CD4-positive, CD25-positive, alpha-beta regulatory T cell (primary cell): Measurements from ENCODE around the gene API5. TPM values are rescaled to one million over a fixed set of nuclear protein-coding genes. Genes with fewer than 3 reads are reported as not detected.
A peak's percentile ranks its signal among the peaks of the same experiment; 100 is the strongest.

Experiments
- ATAC-seq, 2 donors: fragments of 150-1000 bp; cut with Tn5 transposase; one replicate each; pipeline ENCODE4 v1.10.0; 2021; ENCODE audit warnings: low read depth in 2 of 2, moderate number of reproducible peaks in 2 of 2, moderate library complexity in 1 of 2
- DNase-seq, 3 donors: peaks; one replicate each; pipeline versions ENCODE4 v3.0.0 to v3.0.0-alpha.2; 2012 to 2022; ENCODE audit warnings: mixed read lengths in 1 of 3
- H3K27ac ChIP-seq: one replicate; pipeline ENCODE4 v1.7.0; 2013; ENCODE audit warnings: mild to moderate bottlenecking, low read length; ENCODE audit not compliant: insufficient read depth, poor library complexity, severe bottlenecking
- H3K27me3 ChIP-seq: one replicate; pipeline ENCODE4 v1.7.0; 2013; ENCODE audit warnings: low read length; ENCODE audit not compliant: control insufficient read depth, insufficient read depth
- H3K36me3 ChIP-seq: one replicate; pipeline ENCODE4 v1.7.0; 2013; ENCODE audit warnings: mild to moderate bottlenecking, low read length, moderate library complexity; ENCODE audit not compliant: control insufficient read depth, insufficient read depth
- H3K4me1 ChIP-seq: 2 replicates; pipeline ENCODE4 v1.7.0; 2013; ENCODE audit warnings: mild to moderate bottlenecking, low read length; ENCODE audit not compliant: insufficient read depth, control insufficient read depth, poor library complexity, severe bottlenecking
- H3K4me3 ChIP-seq: one replicate; pipeline ENCODE4 v1.7.0; 2013; ENCODE audit warnings: low read depth, mild to moderate bottlenecking, low read length, moderate library complexity
- H3K9me3 ChIP-seq, 2 experiments: 1 replicate in 1 of 2; 2 replicates in 1 of 2; pipeline ENCODE4 v1.7.0; 2013; ENCODE audit warnings: low read length in 2 of 2, mild to moderate bottlenecking in 1 of 2, moderate library complexity in 1 of 2; ENCODE audit not compliant: control insufficient read depth in 2 of 2
- H3K27ac Mint-ChIP-seq, 3 donors: one replicate each; pipeline ENCODE4 v1.8.0; 2020 to 2022; ENCODE audit warnings: mild to moderate bottlenecking in 3 of 3, mixed read lengths in 3 of 3, moderate library complexity in 2 of 3
- H3K27me3 Mint-ChIP-seq: one replicate; pipeline ENCODE4 v1.8.0; 2022; ENCODE audit warnings: mild to moderate bottlenecking, mixed read lengths
- H3K36me3 Mint-ChIP-seq: one replicate; pipeline ENCODE4 v1.8.0; 2020; ENCODE audit warnings: mixed read lengths
- H3K4me1 Mint-ChIP-seq, 4 donors: one replicate each; pipeline ENCODE4 v1.8.0; 2020 to 2022; ENCODE audit warnings: mixed read lengths in 4 of 4, mild to moderate bottlenecking in 1 of 4
- H3K4me3 Mint-ChIP-seq, 4 donors: one replicate each; pipeline ENCODE4 v1.8.0; 2020 to 2022; ENCODE audit warnings: mild to moderate bottlenecking in 4 of 4, mixed read lengths in 4 of 4, moderate library complexity in 3 of 4
- H3K9me3 Mint-ChIP-seq, 7 donors: one replicate each; pipeline ENCODE4 v1.8.0; 2020 to 2022; ENCODE audit warnings: mixed read lengths in 7 of 7, mild to moderate bottlenecking in 3 of 7, moderate library complexity in 2 of 7
- polyA plus RNA-seq, 4 donors: library from polyadenylated mRNA; unstranded; fragments of 300-500 nt; fragmentation: Illumina TruSeq; gene quantifications; one replicate each; pipeline ENCODE4 v1.2.3, GENCODE V29; 2021
- total RNA-seq: library from RNA; stranded (reverse); gene quantifications from one replicate; pipeline ENCODE4 v1.2.3, GENCODE V29; 2022

The API5 gene
- total and polyA plus RNA-seq, 5 donors from 2014 or later: 65.7 to 138 (median 132) TPM

- Histone ChIP-seq H3K9me3 (no peaks in the 10 kb centered on the region), H3K4me1 (peaks cover 25% of the 10 kb centered on the region), H3K36me3 (peaks cover 3% of the 10 kb centered on the region), H3K27me3 (no peaks in the 10 kb centered on the region), H3K27ac (no peak overlapping the region), H3K4me3 (peak overlapping the region; percentile 96)
- DNase-seq (no peak), ATAC-seq (no peak)
- Mint-ChIP-seq H3K27me3 (peaks cover 4% of the 10 kb centered on the region), H3K36me3 (peaks cover 12% of the 10 kb centered on the region), H3K4me1 (peaks cover 21 to 58% (median 38%) of the 10 kb centered on the region in 4 donors), H3K9me3 (peaks cover 0 to 2% (median 0%) of the 10 kb centered on the region in 7 donors), H3K27ac (peak overlapping the region in 2 of 3 donors; percentile 95 to 97), H3K4me3 (peak overlapping the region; percentile 94 to 99 (median 99))
Measured at GRCh38 chr11:43360361-43361032, 48.7 kb downstream of the API5 start.

GRCh38 chr11:43366677-43367076 is 54.9 kb downstream of the API5 start:
- peaks cover 11% of the 10 kb centered on the region for H3K36me3 ChIP-seq
- no peak overlapping the region for H3K4me3 Mint-ChIP-seq
- no peak overlapping the region for H3K27ac Mint-ChIP-seq
- H3K27ac ChIP-seq: no peak overlapping the region
- H3K27me3 ChIP-seq: no peaks in the 10 kb centered on the region
- H3K4me3 ChIP-seq: no peak overlapping the region
- H3K4me1 Mint-ChIP-seq: peaks cover 19 to 64% (median 43%) of the 10 kb centered on the region in 4 donors
- H3K9me3 ChIP-seq: no peaks in the 10 kb centered on the region
- no peak for ATAC-seq
- no peaks in the 10 kb centered on the region for H3K27me3 Mint-ChIP-seq
- DNase-seq: no peak
- no peaks in the 10 kb centered on the region for H3K9me3 Mint-ChIP-seq
- H3K36me3 Mint-ChIP-seq: peaks cover 28% of the 10 kb centered on the region
- no peaks in the 10 kb centered on the region for H3K4me1 ChIP-seq

GRCh38 chr11:43367382-43368178 is 55.8 kb downstream of the API5 start:
- H3K27me3 Mint-ChIP-seq: no peaks in the 10 kb centered on the region
- no peaks in the 10 kb centered on the region for H3K9me3 ChIP-seq
- H3K4me3 Mint-ChIP-seq: peak overlapping the region in 2 of 4 donors; percentile 8 to 35
- H3K36me3 ChIP-seq: peaks cover 14% of the 10 kb centered on the region
- DNase-seq: no peak
- no peaks in the 10 kb centered on the region for H3K9me3 Mint-ChIP-seq
- no peaks in the 10 kb centered on the region for H3K4me1 ChIP-seq
- H3K27me3 ChIP-seq: no peaks in the 10 kb centered on the region
- no peak overlapping the region for H3K4me3 ChIP-seq
- no peak overlapping the region for H3K27ac ChIP-seq
- no peak for ATAC-seq
- H3K36me3 Mint-ChIP-seq: peaks cover 28% of the 10 kb centered on the region
- H3K4me1 Mint-ChIP-seq: peaks cover 18 to 59% (median 42%) of the 10 kb centered on the region in 4 donors
- peak overlapping the region in 2 of 3 donors; percentile 19 to 87 for H3K27ac Mint-ChIP-seq

- no peaks in the 10 kb centered on the region for H3K27me3 ChIP-seq
- H3K9me3 ChIP-seq: no peaks in the 10 kb centered on the region
- peaks cover 33% of the 10 kb centered on the region for H3K36me3 ChIP-seq
- Mint-ChIP-seq H3K9me3 (no peaks in the 10 kb centered on the region), H3K27me3 (no peaks in the 10 kb centered on the region), H3K4me1 (peaks cover 27 to 37% (median 35%) of the 10 kb centered on the region in 4 donors), H3K27ac (no peak overlapping the region), H3K4me3 (no peak overlapping the region), H3K36me3 (peaks cover 20% of the 10 kb centered on the region)
- H3K27ac ChIP-seq: no peak overlapping the region
- DNase-seq (no peak), ATAC-seq (no peak)
- no peak overlapping the region for H3K4me3 ChIP-seq
- H3K4me1 ChIP-seq: no peaks in the 10 kb centered on the region
Measured at GRCh38 chr11:43376065-43376464, 64.3 kb downstream of the API5 start.

GRCh38 chr11:43376594-43376993 is 64.8 kb downstream of the API5 start:
- DNase-seq (no peak), ATAC-seq (no peak)
- Mint-ChIP-seq H3K36me3 (peaks cover 25% of the 10 kb centered on the region), H3K4me1 (peaks cover 27 to 39% (median 36%) of the 10 kb centered on the region in 4 donors), H3K4me3 (no peak overlapping the region), H3K27me3 (no peaks in the 10 kb centered on the region), H3K27ac (peak overlapping the region in 1 of 3 donors; percentile 8), H3K9me3 (no peaks in the 10 kb centered on the region)
- peaks cover 32% of the 10 kb centered on the region for H3K36me3 ChIP-seq
- H3K9me3 ChIP-seq: no peaks in the 10 kb centered on the region
- no peak overlapping the region for H3K27ac ChIP-seq
- no peaks in the 10 kb centered on the region for H3K27me3 ChIP-seq
- no peaks in the 10 kb centered on the region for H3K4me1 ChIP-seq
- H3K4me3 ChIP-seq: no peak overlapping the region

GRCh38 chr11:43377389-43377788 is 65.6 kb downstream of the API5 start:
- DNase-seq (no peak), ATAC-seq (no peak)
- H3K4me3 Mint-ChIP-seq: no peak overlapping the region
- Histone ChIP-seq H3K36me3 (peaks cover 32% of the 10 kb centered on the region), H3K9me3 (no peaks in the 10 kb centered on the region), H3K4me3 (no peak overlapping the region), H3K27me3 (no peaks in the 10 kb centered on the region), H3K27ac (no peak overlapping the region), H3K4me1 (no peaks in the 10 kb centered on the region)
- peaks cover 28% of the 10 kb centered on the region for H3K36me3 Mint-ChIP-seq
- no peak overlapping the region for H3K27ac Mint-ChIP-seq
- H3K27me3 Mint-ChIP-seq: no peaks in the 10 kb centered on the region
- H3K4me1 Mint-ChIP-seq: peaks cover 27 to 43% (median 37%) of the 10 kb centered on the region in 4 donors
- H3K9me3 Mint-ChIP-seq: no peaks in the 10 kb centered on the region

GRCh38 chr11:43378897-43379296 is 67.1 kb downstream of the API5 start:
- Histone ChIP-seq H3K4me1 (no peaks in the 10 kb centered on the region), H3K4me3 (no peak overlapping the region), H3K9me3 (no peaks in the 10 kb centered on the region), H3K36me3 (peaks cover 27% of the 10 kb centered on the region), H3K27me3 (no peaks in the 10 kb centered on the region), H3K27ac (no peak overlapping the region)
- peak overlapping the region in 1 of 4 donors; percentile 15 for H3K4me3 Mint-ChIP-seq
- no peak overlapping the region for H3K27ac Mint-ChIP-seq
- ATAC-seq (no peak), DNase-seq (no peak)
- no peaks in the 10 kb centered on the region for H3K27me3 Mint-ChIP-seq
- peaks cover 25% of the 10 kb centered on the region for H3K36me3 Mint-ChIP-seq
- peaks cover 27 to 40% (median 32%) of the 10 kb centered on the region in 4 donors for H3K4me1 Mint-ChIP-seq
- no peaks in the 10 kb centered on the region for H3K9me3 Mint-ChIP-seq
